ENCODE data around the gene WDR87.

WDR87 gene

DNA sequence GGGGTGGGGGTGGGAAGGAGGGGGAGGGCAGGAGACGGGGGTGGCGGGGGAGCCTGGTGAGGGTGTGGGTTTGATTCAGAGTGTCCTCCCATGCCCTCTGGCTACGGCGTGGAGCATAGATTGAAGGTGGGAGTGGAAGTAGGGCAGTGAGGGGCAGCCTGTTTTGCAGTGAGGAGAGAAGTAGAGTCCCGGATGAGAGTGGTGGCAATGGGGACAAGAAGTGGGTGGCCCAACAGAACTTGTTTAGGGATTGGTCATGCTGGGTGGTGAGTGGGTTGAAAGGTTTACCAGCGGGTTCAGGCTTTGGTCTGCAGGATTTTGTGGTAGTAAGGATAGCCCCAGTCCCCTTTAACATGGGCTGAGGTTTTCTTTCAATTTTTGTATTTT is 36.1 kb upstream of the WDR87 start:
- no peaks in the 10 kb centered on the region for H3K36me3 ChIP-seq (ENCODE audit: control insufficient read depth, low read depth, low read length)
- no peaks in the 10 kb centered on the region for H3K9me3 ChIP-seq (ENCODE audit: control insufficient read depth, low read depth, low read length)
- no peak overlapping the region for H3K27ac ChIP-seq (ENCODE audit: low read length)
- no peaks in the 10 kb centered on the region for H3K27me3 ChIP-seq (ENCODE audit: control insufficient read depth, insufficient read depth, low read length)
- H3K4me1 ChIP-seq (ENCODE audit: control insufficient read depth, low read depth, low read length): no peaks in the 10 kb centered on the region
- no peak overlapping the region for H3K9ac ChIP-seq (ENCODE audit: low read length)
- no peak overlapping the region for H3K4me3 ChIP-seq (ENCODE audit: low read length)

DNA sequence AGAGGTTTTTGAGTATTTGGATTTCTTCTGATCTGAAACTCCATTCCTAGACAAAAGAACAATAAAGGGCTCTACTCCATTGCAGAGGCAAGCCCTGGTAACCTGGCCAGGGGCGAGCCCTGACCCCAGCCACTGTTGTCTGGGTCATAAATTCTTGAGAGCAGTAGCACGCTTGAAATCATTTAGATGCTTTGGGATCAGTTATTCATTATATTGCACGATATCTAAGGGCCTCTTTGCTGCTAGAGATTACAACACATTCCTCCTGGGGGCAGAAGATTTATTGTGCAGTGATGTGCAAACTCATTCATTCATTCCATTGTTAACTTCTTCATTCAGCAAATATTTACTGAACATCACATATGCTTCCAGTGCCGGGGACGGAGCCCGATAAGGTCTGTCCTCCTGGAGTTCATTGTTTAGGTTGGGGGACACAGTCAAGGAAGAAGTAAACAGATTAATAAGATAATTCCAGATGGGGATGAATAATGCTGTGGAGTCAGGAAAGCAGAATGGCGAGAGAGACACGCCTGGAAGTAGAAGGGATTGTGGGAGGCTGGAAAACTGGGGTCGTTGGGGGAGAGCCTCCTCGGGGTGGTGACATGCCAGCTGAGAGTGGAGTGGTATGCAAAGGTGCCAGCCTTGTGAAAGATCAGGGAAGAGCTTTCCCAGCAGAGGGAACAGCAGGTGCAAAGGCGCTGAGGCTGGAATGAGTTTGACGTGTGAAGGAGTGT is 35.6 kb upstream of the WDR87 start:
- Histone ChIP-seq H3K9me3 (ENCODE audit: control insufficient read depth, low read depth, low read length) (no peaks in the 10 kb centered on the region), H3K9ac (ENCODE audit: low read length) (no peak overlapping the region), H3K4me3 (ENCODE audit: low read length) (no peak overlapping the region), H3K27ac (ENCODE audit: low read length) (no peak overlapping the region), H3K4me1 (ENCODE audit: control insufficient read depth, low read depth, low read length) (no peaks in the 10 kb centered on the region), H3K36me3 (ENCODE audit: control insufficient read depth, low read depth, low read length) (no peaks in the 10 kb centered on the region), H3K27me3 (ENCODE audit: control insufficient read depth, insufficient read depth, low read length) (no peaks in the 10 kb centered on the region)

DNA sequence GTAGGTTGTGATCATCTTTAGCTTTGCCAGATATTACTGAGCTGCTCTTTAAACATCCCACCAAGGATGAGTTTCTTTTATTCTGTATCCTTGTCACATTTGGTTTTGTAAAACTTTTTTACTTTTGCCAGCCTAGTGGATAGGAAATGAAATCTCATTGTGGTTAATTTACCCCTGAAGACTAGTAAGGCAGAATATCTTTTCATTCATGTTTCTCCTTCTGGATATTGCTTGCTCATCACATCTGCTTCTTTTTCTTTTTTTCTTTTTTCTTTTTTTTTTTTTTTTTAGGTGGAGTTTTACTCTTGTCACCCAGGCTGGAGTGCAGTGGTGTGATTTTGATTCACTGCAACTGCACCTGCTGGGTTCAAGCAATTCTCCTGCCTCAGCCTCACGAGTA is 32.0 kb upstream of the WDR87 start:
- Histone ChIP-seq H3K4me3 (ENCODE audit: low read length) (no peak overlapping the region), H3K36me3 (ENCODE audit: control insufficient read depth, low read depth, low read length) (no peaks in the 10 kb centered on the region), H3K27me3 (ENCODE audit: control insufficient read depth, insufficient read depth, low read length) (no peaks in the 10 kb centered on the region), H3K9me3 (ENCODE audit: control insufficient read depth, low read depth, low read length) (peaks cover 3% of the 10 kb centered on the region), H3K27ac (ENCODE audit: low read length) (no peak overlapping the region), H3K4me1 (ENCODE audit: control insufficient read depth, low read depth, low read length) (peaks cover 4% of the 10 kb centered on the region), H3K9ac (ENCODE audit: low read length) (no peak overlapping the region)

DNA sequence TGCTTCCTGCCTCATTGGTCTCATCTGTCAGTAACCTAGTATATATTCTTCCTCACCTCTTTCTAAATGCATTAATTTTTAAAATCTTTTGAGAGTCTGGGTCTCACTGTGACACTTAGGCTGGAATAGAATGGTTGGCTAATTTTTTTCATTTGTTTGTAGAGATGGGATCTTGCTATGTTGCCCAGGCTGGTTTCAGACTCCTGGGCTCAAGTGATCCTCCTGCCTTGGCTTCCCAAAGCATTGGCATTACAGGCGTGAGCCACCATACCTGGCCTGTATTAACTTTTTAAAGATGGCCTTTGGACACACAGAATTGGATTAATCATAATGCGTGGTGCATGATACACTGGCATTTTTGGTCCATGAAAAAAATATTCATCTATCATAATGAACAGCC is 30.5 kb upstream of the WDR87 start:
- Histone ChIP-seq H3K4me3 (ENCODE audit: low read length) (no peak overlapping the region), H3K4me1 (ENCODE audit: control insufficient read depth, low read depth, low read length) (peaks cover 17% of the 10 kb centered on the region), H3K9ac (ENCODE audit: low read length) (no peak overlapping the region), H3K27ac (ENCODE audit: low read length) (no peak overlapping the region), H3K9me3 (ENCODE audit: control insufficient read depth, low read depth, low read length) (peaks cover 3% of the 10 kb centered on the region), H3K36me3 (ENCODE audit: control insufficient read depth, low read depth, low read length) (no peaks in the 10 kb centered on the region), H3K27me3 (ENCODE audit: control insufficient read depth, insufficient read depth, low read length) (no peaks in the 10 kb centered on the region)

DNA sequence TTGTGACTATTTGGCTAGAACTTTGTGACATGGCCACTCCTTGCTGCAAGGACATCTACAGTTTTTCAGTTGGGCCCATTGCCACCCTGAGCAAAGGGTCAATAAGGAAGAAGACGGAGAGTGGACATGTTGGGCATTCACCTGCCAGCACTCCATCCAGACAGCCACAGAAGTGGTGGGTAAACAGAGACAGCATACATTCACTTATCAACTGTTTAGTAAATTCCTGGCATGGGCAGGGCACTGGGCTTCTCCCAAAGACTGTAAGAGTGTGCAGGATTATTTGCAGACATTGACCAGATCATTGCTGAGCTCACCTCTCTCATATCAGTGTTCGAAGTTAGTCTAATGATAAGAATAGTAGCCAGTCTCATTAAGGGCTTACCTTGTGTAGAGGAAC is 29.8 kb upstream of the WDR87 start:
- no peak overlapping the region for H3K4me3 ChIP-seq (ENCODE audit: low read length)
- peaks cover 20% of the 10 kb centered on the region for H3K4me1 ChIP-seq (ENCODE audit: control insufficient read depth, low read depth, low read length)
- no peak overlapping the region for H3K9ac ChIP-seq (ENCODE audit: low read length)
- H3K27ac ChIP-seq (ENCODE audit: low read length): no peak overlapping the region
- H3K27me3 ChIP-seq (ENCODE audit: control insufficient read depth, insufficient read depth, low read length): no peaks in the 10 kb centered on the region
- H3K9me3 ChIP-seq (ENCODE audit: control insufficient read depth, low read depth, low read length): peaks cover 3% of the 10 kb centered on the region
- H3K36me3 ChIP-seq (ENCODE audit: control insufficient read depth, low read depth, low read length): no peaks in the 10 kb centered on the region

DNA sequence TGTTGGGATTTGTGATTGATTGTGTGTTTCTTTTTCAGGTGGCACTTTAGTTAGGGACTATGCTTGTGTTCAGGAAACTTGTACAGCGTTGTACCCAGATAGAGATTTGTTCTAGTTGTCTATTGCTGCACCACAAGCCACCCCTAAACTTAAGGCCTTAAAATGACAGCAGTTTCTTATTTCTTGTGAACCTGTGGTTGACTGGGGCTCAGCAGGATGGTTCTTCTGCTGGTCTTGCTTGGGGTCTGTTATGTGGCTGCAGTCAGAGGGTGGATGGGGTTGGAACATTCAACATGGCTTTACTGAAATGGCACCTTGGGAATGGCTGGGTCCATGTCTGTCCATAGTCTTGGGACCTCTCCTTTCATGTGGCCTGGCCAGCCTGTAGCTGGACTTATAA is 28.9 kb upstream of the WDR87 start:
- Histone ChIP-seq H3K4me3 (ENCODE audit: low read length) (no peak overlapping the region), H3K4me1 (ENCODE audit: control insufficient read depth, low read depth, low read length) (peaks cover 23% of the 10 kb centered on the region), H3K27ac (ENCODE audit: low read length) (no peak overlapping the region), H3K27me3 (ENCODE audit: control insufficient read depth, insufficient read depth, low read length) (no peaks in the 10 kb centered on the region), H3K9ac (ENCODE audit: low read length) (no peak overlapping the region), H3K9me3 (ENCODE audit: control insufficient read depth, low read depth, low read length) (peaks cover 3% of the 10 kb centered on the region), H3K36me3 (ENCODE audit: control insufficient read depth, low read depth, low read length) (no peaks in the 10 kb centered on the region)

DNA sequence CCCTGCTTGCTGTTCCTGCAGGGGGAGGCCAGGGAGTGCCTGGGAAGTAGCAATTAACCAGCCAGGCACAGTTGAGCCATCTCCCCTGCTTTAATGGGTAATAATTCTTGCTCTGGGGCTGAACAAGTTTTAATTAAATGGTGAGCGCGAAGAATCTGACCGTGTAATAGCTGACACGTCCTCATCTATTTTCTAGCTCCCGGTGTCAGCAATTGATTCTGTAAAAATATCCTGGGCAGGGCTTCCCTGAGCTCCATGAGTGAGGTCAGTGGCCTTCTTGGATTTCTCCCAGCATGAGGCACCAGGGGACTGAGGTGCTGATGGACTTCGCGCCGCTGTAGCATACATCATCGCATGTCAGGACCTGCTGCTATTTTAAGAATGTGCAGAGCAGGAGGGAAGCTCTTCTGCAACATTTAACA is 27.6 kb upstream of the WDR87 start:
- Histone ChIP-seq H3K4me3 (ENCODE audit: low read length) (no peak overlapping the region), H3K9ac (ENCODE audit: low read length) (no peak overlapping the region), H3K36me3 (ENCODE audit: control insufficient read depth, low read depth, low read length) (no peaks in the 10 kb centered on the region), H3K4me1 (ENCODE audit: control insufficient read depth, low read depth, low read length) (peaks cover 29% of the 10 kb centered on the region), H3K27ac (ENCODE audit: low read length) (no peak overlapping the region), H3K27me3 (ENCODE audit: control insufficient read depth, insufficient read depth, low read length) (no peaks in the 10 kb centered on the region), H3K9me3 (ENCODE audit: control insufficient read depth, low read depth, low read length) (peaks cover 3% of the 10 kb centered on the region)

DNA sequence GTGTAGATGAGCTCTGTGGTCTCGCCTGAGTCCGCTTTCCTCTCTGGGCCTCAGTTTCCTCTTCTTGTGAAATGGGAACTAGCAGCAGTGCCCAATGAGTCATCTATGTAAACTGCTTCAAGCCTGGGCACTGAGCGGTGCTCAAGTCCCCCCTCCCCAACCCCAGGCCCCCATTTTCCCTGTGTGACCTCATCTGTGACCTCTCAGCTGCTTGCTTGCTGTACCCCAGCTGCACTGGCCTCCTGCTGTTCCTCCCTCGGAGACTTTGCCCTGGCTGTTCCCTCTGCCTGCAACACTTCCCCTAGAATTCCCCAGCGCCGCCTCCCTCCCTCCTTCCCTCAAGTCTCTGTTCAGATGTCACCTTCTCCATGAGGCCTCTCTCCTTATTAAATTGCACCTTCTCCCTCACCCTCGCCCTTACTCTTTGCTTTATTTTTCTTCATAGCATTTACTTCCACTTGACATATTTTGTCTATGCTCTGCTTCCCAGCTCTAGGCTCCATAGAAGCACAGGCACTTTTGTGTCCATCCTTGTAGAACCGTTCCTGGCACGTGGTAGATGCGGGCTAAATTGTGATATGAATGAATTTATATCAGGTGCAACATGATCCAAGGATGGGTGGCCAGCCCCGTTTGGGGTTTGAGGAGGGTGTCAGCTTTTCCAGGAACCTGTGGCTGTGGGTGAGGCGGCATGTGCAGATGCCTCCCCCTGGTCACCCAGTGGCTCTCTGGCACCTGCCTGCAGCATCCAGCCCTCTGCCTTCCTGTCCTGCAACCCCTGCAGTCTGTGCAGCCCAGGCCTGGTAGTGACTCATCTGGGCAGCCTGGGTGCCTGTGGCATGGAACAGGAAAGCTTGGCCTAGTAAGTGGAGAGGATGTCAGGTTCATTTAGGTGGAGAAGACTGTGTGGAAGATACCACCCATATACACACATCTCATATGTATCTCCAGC is 26.9 kb upstream of the WDR87 start:
- H3K4me3 ChIP-seq (ENCODE audit: low read length): peak overlapping the region; percentile 55

DNA sequence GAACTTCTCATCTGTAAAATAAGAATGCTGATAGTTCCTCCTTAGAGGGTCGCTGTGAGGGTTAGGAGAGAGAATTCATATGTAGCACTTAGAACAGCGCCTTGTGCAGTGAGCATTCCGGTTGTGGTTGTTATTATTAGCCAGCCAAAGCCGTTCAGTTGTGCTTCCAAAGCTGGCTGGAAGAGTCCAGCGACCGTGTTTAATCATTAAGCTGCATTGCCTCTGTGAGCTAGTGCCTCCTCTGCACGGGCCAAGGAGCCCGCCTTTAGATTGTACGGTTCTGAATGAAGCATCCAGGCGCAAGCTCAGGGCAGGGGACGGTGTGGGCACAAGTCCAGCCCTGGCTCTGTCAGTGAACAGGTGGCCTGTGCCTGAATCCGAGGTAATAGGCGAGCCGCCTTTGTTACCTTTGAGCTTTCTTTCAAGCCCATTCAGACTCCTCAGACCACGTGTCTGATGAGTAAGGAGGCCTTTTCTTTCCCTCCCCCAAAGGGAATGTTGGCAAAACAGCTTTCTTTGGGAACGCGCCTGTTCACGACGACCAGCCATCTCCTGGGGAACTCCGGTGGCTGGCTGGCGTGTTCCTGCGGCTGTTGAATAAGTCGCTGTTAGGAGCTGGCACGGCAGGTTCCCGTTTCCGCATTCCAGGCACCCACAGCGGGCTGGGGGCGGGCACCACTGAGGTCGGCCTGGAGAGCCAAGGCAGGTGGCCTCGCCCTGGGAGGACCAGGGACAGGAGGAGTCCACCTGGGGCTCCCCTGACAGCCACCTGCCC is 25.7 kb upstream of the WDR87 start:
- Histone ChIP-seq H3K4me1 (ENCODE audit: control insufficient read depth, low read depth, low read length) (peaks cover 39% of the 10 kb centered on the region), H3K36me3 (ENCODE audit: control insufficient read depth, low read depth, low read length) (no peaks in the 10 kb centered on the region), H3K9me3 (ENCODE audit: control insufficient read depth, low read depth, low read length) (peaks cover 3% of the 10 kb centered on the region), H3K4me3 (ENCODE audit: low read length) (peak overlapping the region; percentile 55), H3K27me3 (ENCODE audit: control insufficient read depth, insufficient read depth, low read length) (no peaks in the 10 kb centered on the region), H3K27ac (ENCODE audit: low read length) (peak overlapping the region; percentile 95), H3K9ac (ENCODE audit: low read length) (peak overlapping the region; percentile 80)

More for the DNA sequence above, 26.9 kb upstream of the WDR87 start:
- H3K27ac ChIP-seq (ENCODE audit: low read length): peak overlapping the region; percentile 95
- H3K9me3 ChIP-seq (ENCODE audit: control insufficient read depth, low read depth, low read length): peaks cover 3% of the 10 kb centered on the region
- no peaks in the 10 kb centered on the region for H3K27me3 ChIP-seq (ENCODE audit: control insufficient read depth, insufficient read depth, low read length)
- H3K4me1 ChIP-seq (ENCODE audit: control insufficient read depth, low read depth, low read length): peaks cover 35% of the 10 kb centered on the region
- peak overlapping the region; percentile 80 for H3K9ac ChIP-seq (ENCODE audit: low read length)
- no peaks in the 10 kb centered on the region for H3K36me3 ChIP-seq (ENCODE audit: control insufficient read depth, low read depth, low read length)

DNA sequence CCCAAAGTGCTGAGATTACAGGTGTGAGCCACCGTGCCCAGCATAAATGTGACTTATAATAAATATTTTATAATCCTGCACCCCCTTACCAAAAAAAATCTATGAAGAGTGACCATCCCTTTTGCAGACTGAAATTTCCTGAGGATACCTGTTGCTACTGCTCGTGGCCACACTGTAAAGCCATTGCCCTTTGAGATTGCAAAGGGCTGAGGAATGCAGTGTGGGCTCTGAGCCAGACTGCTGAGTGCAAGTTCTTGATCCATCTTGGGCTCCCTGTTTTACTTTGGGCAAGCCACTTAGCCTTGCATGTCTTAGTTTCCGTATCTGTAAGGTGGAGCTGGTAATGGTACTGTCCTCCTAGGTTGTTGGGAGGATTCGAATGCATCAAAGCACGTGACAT is 24.0 kb upstream of the WDR87 start:
- H3K9ac ChIP-seq (ENCODE audit: low read length): no peak overlapping the region
- H3K4me1 ChIP-seq (ENCODE audit: control insufficient read depth, low read depth, low read length): peaks cover 39% of the 10 kb centered on the region
- H3K36me3 ChIP-seq (ENCODE audit: control insufficient read depth, low read depth, low read length): no peaks in the 10 kb centered on the region
- no peak overlapping the region for H3K27ac ChIP-seq (ENCODE audit: low read length)
- no peaks in the 10 kb centered on the region for H3K9me3 ChIP-seq (ENCODE audit: control insufficient read depth, low read depth, low read length)
- no peak overlapping the region for H3K4me3 ChIP-seq (ENCODE audit: low read length)
- no peaks in the 10 kb centered on the region for H3K27me3 ChIP-seq (ENCODE audit: control insufficient read depth, insufficient read depth, low read length)

DNA sequence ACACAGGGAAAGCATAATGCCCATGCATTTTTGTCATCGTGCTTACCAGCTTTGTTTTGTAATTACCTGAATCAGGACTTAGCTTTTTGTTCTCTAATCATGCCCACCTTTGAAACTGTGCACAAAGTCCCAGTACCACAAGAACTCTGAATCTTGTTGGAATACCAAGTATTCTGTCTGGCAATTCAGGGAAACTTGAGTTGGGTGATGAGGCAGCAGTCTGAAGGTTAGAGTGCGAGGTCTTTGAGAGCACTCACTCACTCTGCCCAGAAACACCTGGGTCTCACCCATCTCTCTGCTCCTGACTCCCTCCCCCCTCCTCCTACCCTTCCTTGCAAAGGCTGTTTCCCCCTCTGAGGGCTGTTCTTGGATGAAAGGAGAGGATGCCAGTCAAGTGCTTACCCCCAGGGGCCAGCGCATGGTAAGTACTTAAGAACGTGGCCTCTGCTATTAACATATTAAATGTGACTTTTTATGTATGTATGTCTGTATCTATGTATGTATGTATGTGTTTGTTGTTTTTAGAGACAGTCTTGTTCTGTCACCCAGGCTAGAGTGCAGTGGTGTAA is 23.0 kb upstream of the WDR87 start:
- Histone ChIP-seq H3K4me3 (ENCODE audit: low read length) (no peak overlapping the region), H3K4me1 (ENCODE audit: control insufficient read depth, low read depth, low read length) (peaks cover 39% of the 10 kb centered on the region), H3K27ac (ENCODE audit: low read length) (no peak overlapping the region)

More for the DNA sequence above, 23.0 kb upstream of the WDR87 start:
- Histone ChIP-seq H3K36me3 (ENCODE audit: control insufficient read depth, low read depth, low read length) (no peaks in the 10 kb centered on the region), H3K27me3 (ENCODE audit: control insufficient read depth, insufficient read depth, low read length) (no peaks in the 10 kb centered on the region), H3K9me3 (ENCODE audit: control insufficient read depth, low read depth, low read length) (no peaks in the 10 kb centered on the region), H3K9ac (ENCODE audit: low read length) (no peak overlapping the region)
